ENCODE data around the gene NRN1L. TPM values are rescaled to one million over a fixed set of nuclear protein-coding genes. Genes with fewer than 3 reads are reported as not detected.

The NRN1L gene
- total RNA-seq, 2 donors from 2014 or later, result 0.50 TPM; not detected in 1

- no peak for DNase-seq
- intact Hi-C loops (cut with DNase I), result loop anchor here (2.0 to 10.0 kb wide), 4 partner anchors 46 to 253 kb away; partner anchors contain the start of gene NRN1L (in 2 of the 2)
- ATAC-seq, result no peak
These were observed 43.5 kb downstream of the NRN1L start for GRCh38 chr16:67928147-67928546.

DNA sequence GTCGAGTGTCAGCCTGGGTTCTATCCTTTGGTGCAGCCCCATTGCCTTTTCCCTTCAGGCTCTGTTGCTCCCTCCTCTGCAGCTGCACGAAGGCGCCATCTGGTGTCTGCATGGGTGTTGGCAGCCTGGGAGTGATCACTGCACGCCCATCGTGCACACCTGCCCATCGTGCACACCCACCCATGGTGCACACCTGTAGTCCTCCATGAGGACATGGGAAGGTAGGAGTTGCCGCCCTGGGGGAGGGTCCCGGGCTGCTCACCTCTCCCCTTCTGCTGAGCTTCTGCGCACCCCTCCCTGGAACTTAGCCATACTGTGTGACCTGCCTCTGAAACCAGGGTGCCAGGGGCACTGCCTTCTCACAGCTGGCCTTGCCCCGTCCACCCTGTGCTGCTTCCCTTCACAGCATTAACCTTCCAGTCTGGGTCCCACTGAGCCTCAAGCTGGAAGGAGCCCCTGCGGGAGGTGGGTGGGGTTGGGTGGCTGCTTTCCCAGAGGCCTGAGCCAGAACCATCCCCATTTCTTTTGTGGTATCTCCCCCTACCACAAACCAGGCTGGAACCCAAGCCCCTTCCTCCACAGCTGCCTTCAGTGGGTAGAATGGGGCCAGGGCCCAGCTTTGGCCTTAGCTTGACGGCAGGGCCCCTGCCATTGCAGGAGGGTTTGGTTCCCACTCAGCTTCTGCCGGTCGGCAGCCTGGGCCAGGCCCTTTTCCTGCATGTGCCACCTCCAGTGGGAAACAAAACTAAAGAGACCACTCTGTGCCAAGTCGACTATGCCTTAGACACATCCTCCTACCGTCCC, 44.1 kb downstream of the NRN1L start:
- intact Hi-C loops (cut with DNase I), result loop anchor here (2.0 to 10.0 kb wide), 4 partner anchors 46 to 254 kb away; partner anchors contain the start of gene NRN1L (in 2 of the 2)

GRCh38 chr16:67930191-67930590, 45.5 kb downstream of the NRN1L start:
- intact Hi-C loops (cut with DNase I), result no loop called here
- DNase-seq (no peak), ATAC-seq (no peak)

More for the DNA sequence above, 44.1 kb downstream of the NRN1L start:
- DNase-seq, result peak; percentile 69
- peak; percentile 63 to 68 for ATAC-seq

DNA sequence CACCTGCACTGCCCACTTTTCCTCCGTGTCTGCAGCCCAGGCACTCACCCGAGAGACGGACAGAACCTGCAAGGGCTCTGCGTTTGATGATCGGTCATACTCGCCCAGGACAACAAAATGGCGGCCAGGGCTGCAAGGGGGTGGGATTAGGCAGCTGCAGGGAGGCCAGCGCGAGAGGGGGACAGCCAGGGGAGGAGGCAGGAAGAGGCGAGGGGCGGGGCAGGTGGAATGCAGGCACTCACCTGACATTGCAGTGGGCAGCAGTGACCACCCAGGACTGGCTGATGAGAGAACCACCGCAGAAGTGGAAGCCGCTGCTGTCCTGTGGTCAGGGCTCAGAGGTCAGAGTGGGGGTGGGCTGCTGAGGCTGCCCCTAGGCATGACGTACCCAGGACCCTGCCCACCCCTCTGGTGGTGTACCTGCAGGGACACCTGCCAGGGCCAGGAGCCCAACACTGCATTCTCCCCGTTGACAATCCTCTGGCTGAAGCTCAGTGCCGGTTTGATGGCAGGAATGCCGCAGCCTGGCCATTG, 46.1 kb downstream of the NRN1L start:
- DNase-seq, result no peak
- intact Hi-C loops (cut with DNase I), result no loop called here
- ATAC-seq, result no peak

GRCh38 chr16:67931712-67932461, 47.2 kb downstream of the NRN1L start, which contains the start of gene CTRL:
TSS of gene CTRL (minus strand) at chr16:67931862. CDS start at chr16:67931852, 10 bp downstream.
- intact Hi-C loops (cut with DNase I), result no loop called here
- DNase-seq, result no peak
- no peak for ATAC-seq

DNA sequence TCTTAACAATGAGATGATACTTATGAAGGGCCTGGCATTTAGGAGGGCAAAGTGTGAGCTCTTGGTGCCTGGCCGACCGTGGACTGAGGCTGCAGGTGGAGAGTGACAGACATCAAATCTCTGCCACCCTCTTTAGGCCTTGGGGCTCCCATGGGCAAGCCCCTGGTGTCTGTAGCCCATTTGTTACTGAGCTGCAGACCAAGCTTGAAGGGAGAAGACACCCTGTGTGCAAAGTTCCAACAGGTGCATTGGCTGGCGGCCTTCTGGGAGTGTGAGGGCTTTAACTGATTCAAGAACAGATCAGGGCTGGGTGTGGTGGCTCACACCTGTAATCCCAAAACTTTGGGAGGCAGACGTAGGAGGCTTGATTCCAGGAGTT, 47.8 kb downstream of the NRN1L start:
- DNase-seq (no peak), ATAC-seq (no peak)
- intact Hi-C loops (cut with DNase I), result no loop called here

DNA sequence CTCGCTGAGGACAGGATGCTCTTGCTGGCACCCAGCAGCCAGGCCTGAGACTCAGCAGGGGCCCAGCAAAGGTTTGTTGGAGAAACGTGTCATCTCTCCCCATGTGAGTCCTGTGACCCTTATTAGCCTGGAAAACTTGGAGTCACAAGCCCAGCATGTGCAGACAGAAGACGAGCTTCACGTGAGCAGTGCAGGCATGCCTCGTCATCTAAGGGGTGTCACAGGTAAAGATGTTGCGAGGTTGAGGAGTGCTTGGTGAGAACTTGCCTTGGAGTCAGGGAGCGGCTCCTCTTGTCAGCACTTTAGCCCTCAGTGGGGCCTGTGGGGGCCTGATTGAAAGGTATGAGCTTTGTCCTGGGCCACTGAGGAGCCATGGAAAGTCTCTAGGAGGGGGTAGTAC, 49.1 kb downstream of the NRN1L start:
- DNase-seq, result no peak
- ATAC-seq, result no peak
- intact Hi-C loops (cut with DNase I), result no loop called here

DNA sequence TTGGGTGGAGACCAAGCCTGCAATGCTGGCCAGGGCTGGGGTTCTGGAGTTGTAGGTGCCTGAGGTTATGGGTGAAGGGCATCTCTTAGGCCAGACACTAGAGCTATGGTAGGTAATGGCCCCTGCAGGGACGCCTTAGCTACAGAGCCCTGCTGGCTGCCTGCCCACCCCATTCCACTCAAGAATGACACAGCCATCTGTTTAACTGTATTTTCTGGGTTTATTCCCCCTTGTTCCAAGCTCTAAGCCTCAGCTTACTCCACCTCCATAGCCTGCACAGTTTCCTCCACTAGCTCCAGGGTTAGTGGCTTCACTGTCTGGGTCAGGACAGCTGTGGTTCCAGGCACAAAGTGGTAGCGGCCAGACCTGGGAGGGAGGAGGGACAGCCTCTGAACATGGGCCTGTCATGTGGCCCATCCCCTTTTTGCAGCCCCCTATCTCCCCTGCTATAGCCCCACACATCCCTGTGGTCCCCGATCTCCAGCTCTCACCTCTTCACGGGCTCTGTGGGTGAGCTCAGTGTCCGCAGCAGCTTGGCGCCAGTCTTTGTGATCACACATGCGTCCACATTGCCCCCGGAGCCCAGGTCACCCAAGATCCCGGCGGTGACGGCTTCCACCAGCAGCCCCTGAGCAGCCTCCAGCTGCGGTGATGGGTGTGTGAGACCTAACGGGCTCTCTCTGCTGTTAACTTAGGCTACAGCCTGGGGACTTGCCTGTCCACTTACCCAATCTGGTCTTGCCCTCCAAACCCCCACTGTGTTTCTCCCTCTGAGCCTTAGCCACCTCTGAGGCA, 49.8 kb downstream of the NRN1L start:
- DNase-seq, result no peak
- no peak for ATAC-seq

DNA sequence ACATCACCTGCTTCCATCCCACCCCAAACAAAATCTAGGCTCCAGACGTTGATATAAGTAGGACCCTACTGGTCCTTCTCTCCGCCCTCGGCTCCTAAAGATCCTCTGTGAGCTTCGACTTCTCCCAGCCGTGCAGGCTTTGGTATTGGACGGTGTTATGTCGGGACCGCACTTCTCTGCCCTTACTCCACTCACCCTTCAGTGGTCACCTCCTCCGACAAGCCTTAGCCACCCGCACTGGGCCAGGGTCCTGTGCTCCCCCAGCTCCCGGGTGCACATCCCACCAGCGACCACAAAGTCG, 50.4 kb downstream of the NRN1L start:
- ATAC-seq (peak; percentile 1 to 2), DNase-seq (no peak)
- intact Hi-C loops (cut with DNase I), result no loop called here

More for the DNA sequence above, 49.8 kb downstream of the NRN1L start:
- intact Hi-C loops (cut with DNase I), result no loop called here

DNA sequence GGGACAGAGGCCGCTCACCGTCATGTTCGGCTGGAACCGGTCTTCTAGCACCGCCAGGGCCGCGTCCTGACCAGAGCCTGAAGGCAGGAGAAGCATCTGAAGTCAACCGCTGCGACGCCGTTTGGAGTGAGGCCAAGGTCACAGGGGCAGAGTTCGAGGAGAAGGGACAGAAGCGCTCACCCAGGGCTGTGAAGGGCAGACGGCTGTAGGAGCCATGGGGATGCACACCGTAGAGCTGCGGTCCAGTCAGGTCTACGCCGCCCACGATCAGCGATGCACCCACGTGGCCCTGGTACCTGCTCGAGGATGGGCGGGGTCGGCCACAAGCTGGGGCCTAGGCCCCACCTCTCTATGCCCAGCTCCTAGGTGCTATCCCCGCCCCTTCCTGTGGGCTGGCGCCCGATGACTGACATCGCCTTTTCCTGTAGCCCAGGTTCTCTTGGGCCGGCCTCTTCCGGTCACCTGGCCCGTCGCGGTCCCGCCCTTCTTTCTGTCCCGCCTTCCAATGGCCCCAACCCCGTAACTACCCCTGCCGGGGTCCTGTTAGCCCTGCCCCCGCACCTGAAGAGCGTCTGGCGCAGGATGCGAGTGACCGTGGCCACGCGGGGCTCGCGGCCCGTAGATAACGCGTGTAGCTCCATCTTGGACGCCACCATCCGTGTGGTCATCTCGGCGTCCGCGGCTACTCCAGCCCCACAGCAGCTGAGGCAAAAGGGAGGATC, 50.9 kb downstream of the NRN1L start:
- intact Hi-C loops (cut with DNase I), result no loop called here

More for the DNA sequence above, 50.9 kb downstream of the NRN1L start:
- DNase-seq, result peak; percentile 96
- peak; percentile 93 to 94 for ATAC-seq

Other genes starting within 250 kb of the NRN1L start
- gene CARMIL2, start 239.7 kb upstream of the NRN1L start, total RNA-seq, result 1 to 10 TPM; 1.1 to 1.2 TPM
- 10 to 100 TPM in 1 of 2 donors, 1 to 10 TPM in 1; 9.0 to 10.2 TPM for gene ACD, start 224.6 kb upstream of the NRN1L start, total RNA-seq
- gene PARD6A, start 223.9 kb upstream of the NRN1L start, total RNA-seq, result 1 to 10 TPM; 2.5 to 4.8 TPM
- 1 to 10 TPM; 7.6 to 9.6 TPM for gene ENKD1, start 218.1 kb upstream of the NRN1L start, total RNA-seq
- 1 to 10 TPM; 3.5 to 3.7 TPM for gene C16orf86, start 218.1 kb upstream of the NRN1L start, total RNA-seq
- gene GFOD2, start 165.6 kb upstream of the NRN1L start, total RNA-seq, result 10 to 100 TPM; 10.1 to 11.7 TPM
- gene RANBP10, start 78.3 kb upstream of the NRN1L start, total RNA-seq, result 10 to 100 TPM; 10.9 to 14.3 TPM
- under 1 TPM; 0.55 to 0.74 TPM for gene TSNAXIP1, start 78.0 kb upstream of the NRN1L start, total RNA-seq
- 10 to 100 TPM; 24.5 to 24.7 TPM for gene THAP11, start 42.6 kb upstream of the NRN1L start, total RNA-seq
- 10 to 100 TPM; 59.8 to 73.9 TPM for gene NUTF2, start 38.0 kb upstream of the NRN1L start, total RNA-seq
- 10 to 100 TPM; 22.1 to 22.2 TPM for gene CENPT, start 37.2 kb upstream of the NRN1L start, total RNA-seq
- 10 to 100 TPM; 23.3 to 31.5 TPM for gene EDC4, start 11.8 kb upstream of the NRN1L start, total RNA-seq
- 10 to 100 TPM; 21.0 to 27.3 TPM for gene PSKH1, start 8.4 kb downstream of the NRN1L start, total RNA-seq
- gene CTRL, start 47.0 kb downstream of the NRN1L start, total RNA-seq, result under 1 TPM; 0.76 to 0.97 TPM
- 10 to 100 TPM; 54.9 to 64.5 TPM for gene PSMB10, start 52.0 kb downstream of the NRN1L start, total RNA-seq
- gene LCAT, start 59.2 kb downstream of the NRN1L start, total RNA-seq, result 10 to 100 TPM; 12.8 to 22.6 TPM
- gene SLC12A4, start 83.8 kb downstream of the NRN1L start, total RNA-seq, result 10 to 100 TPM; 52.0 to 98.2 TPM
- not detected for gene DPEP3, start 95.6 kb downstream of the NRN1L start, total RNA-seq
- gene DPEP2, start 114.6 kb downstream of the NRN1L start, total RNA-seq, result 1 to 10 TPM; 1.1 to 2.7 TPM
- not detected for gene DPEP2NB, start 131.0 kb downstream of the NRN1L start, total RNA-seq
- 1 to 10 TPM; 7.2 to 8.4 TPM for gene DDX28, start 138.3 kb downstream of the NRN1L start, total RNA-seq
- 1 to 10 TPM; 6.9 to 7.2 TPM for gene DUS2, start 138.4 kb downstream of the NRN1L start, total RNA-seq
- gene NFATC3, start 200.5 kb downstream of the NRN1L start, total RNA-seq, result 10 to 100 TPM; 25.9 to 28.9 TPM